GM18868 (cell line): ENCODE results near the gene WBP2NL.
"Not testable (repeated sequence)": the region's sequence is repeated elsewhere in the genome, so short reads cannot be mapped to it uniquely, and the experiment has no call there.

Experiments
- ATAC-seq: cut with Tn5 transposase; IDR thresholded peaks from one replicate; pipeline ENCODE4 v1.9.1; 2021; ENCODE audit warnings: mild to moderate bottlenecking, moderate library complexity; ENCODE audit not compliant: unreplicated experiment

WBP2NL gene

DNA sequence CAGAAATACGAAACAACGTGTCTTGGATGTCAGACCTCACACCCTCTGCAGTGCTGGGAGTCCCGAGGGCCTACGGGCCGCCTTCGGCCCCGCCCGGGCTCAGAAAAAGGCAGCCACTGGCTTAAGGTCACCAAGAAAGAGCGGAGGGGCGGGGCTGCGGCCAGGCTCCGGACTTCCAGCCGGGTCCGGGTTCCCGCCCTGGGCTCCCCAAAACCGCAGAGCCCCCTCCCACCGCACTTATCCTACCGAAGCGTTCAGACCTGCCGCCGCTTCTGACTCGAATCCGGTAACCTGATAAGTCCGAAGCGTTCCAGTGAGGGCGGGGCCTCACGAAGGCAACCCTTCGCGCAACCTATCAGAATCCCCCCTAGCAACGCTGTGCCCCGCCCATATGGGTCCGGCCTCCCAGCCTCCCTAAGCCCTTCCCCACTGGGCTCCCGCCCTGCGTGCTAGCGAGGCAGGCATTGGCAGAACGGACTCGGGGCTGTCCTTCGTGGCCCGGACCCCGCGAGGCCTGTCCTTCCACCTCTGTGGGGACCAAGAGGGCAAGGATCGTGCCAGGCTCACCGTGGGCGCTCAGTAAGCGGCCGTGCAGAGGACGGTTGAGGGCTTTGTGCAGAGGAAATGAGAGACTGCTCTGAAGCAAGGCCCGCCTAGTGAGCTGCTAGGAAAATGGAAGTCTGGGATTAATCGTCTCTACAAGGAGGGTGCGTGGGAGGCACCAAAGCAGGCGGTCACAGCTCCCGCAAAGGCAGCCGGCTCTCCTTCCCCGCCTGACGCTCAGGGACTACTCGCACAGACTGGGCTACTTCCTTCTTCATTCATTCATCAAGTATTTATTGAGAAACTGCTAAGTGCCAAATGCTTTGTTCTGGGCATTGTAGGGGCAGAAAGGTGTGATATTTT is 72.2 kb downstream of the WBP2NL start, which contains the start of gene NAGA:
Gene NAGA (minus strand): TSS at position 296 of the 906 bp plus-strand sequence. CDS start 515 bp downstream, outside the sequence.
- peak; percentile 91 for ATAC-seq

GRCh38 chr22:42071508-42071907 is 72.9 kb downstream of the WBP2NL start:
- not testable (repeated sequence) for ATAC-seq

DNA sequence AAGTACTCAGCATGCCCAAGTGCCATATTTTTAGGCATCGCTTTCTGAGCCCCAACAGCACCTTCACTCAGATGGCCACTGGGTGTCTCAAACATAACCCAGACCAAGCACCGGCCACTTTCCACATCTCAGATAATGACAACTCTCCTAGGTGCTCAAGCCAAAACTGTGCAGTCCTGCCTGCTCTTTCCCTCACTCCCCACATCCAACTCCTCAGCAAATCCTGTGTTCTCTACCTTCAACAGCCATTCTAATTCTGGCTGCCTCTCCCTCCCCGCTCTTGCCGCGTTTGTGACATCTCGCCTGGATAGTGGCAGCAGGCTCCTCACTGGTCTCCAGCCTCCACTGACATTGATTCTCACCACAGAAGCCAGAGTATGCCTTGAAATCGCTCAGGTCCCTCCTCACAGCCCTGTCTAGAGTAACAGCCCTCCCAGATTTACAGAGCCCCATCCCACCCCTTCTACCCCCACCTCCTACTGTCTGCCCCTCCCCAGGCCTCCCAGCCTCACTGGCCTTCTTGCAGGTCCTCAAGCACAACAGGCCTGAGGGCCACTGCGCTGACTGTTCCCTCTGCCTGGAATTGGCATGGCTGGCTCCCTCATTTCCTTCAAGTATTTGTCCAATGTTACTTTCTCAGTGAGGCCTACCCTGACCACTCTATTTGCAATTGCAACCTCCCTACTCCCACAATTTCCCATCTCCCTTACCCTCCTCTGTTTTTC is 74.2 kb downstream of the WBP2NL start:
- ATAC-seq, result no peak

- no peak for ATAC-seq
Observed at GRCh38 chr22:42073621-42074041, 75.0 kb downstream of the WBP2NL start.

- ATAC-seq, result no peak
Observed at GRCh38 chr22:42074132-42074811, 75.7 kb downstream of the WBP2NL start, which contains the start of gene PHETA2. Gene PHETA2, plus strand, starts transcription at chr22:42074248. Its CDS starts 3,046 bp downstream, at chr22:42077294.

DNA sequence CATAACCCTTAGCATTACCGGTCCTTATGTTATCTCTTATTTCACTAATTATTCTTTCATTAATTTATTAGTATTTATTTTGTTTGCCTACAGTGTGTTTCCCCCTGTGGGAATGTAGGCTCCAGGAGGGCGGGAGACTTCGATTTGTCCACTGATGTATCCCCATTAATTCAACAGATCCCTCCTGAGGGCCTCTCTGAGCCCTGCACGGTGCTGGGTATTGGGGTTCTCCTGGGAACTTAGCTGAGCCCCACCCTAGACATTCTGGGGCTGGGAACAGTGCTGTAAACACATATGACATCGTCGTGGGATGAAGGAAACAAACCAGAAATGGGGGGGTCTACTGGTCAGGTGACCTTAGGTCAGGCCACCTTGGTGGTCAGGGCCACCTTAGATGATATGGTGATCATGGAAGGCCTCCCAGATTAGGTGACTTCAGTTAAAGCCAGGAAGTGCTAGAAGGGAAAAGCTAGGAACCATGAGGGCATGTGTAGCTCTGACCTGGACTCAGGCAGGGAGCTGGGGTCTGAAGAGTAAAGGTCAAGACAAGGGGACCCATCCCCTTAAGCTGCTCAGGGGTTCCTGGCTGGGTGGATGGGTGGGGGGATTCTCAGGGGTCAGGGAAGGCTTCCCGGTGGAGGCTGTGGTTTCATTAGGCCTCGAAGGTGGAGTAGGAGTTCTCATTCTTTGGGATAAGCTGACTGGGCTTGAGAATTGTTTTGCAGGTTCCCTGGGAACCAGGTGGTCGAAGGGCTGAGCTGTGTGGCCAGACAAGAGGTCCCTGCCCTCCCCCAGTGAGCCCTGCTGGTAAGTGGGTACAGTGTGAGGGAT is 76.5 kb downstream of the WBP2NL start:
- ATAC-seq, result no peak

DNA sequence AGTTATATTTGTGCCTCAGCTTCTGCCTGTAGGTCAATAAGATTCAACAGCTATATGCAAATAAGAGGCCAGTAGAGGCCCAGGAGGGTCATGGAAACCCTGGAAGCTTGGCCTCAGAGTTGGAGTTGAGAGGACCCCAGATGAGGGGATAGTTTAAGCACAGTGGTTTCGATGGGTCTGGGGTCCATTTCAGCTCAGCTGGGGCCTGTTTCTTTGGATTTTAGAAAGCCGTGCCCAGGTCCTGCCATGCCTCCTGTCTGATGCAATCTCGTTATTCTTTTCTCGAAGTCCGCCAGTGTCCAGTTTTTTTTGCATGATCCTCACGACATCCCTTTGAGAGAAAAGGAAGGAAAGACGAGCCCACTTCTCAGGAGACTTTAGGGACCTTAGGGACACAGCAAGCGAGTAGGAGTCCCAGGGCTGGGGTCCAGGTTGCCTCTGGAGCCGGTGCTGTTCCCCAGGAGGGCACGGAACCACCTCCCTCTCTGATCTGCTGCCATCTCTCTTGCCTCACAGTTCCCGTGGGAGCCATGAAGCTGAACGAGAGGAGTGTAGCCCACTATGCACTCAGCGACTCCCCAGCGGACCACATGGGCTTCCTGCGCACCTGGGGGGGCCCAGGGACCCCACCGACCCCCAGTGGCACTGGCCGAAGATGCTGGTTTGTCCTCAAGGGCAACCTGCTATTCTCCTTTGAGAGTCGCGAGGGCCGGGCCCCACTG is 78.3 kb downstream of the WBP2NL start:
- no peak for ATAC-seq

- ATAC-seq, result no peak
Observed at GRCh38 chr22:42077486-42078125, 79.0 kb downstream of the WBP2NL start.
